Eye (tissue), 1 donor: Measurements from ENCODE around the gene PROK1.

ENCODE experiments used
- DNase-seq: peaks from one replicate; pipeline ENCODE4 v3.0.0-alpha.2; 2015

Gene PROK1

GRCh38 chr1:110490791-110491451 is 40.0 kb downstream of the PROK1 start:
- no peak for DNase-seq

GRCh38 chr1:110492573-110492972 is 41.6 kb downstream of the PROK1 start:
- DNase-seq, result no peak

GRCh38 chr1:110493059-110493699 is 42.2 kb downstream of the PROK1 start:
- no peak for DNase-seq

- no peak for DNase-seq
These were observed 43.1 kb downstream of the PROK1 start for GRCh38 chr1:110494036-110494435.

- DNase-seq, result no peak
These were observed 43.8 kb downstream of the PROK1 start for GRCh38 chr1:110494522-110495406.

GRCh38 chr1:110495926-110496600 is 45.1 kb downstream of the PROK1 start:
- peak; percentile 95 for DNase-seq

- no peak for DNase-seq
These were observed 47.3 kb downstream of the PROK1 start for GRCh38 chr1:110498270-110498669.

GRCh38 chr1:110501488-110502132 is 50.7 kb downstream of the PROK1 start:
- no peak for DNase-seq

- DNase-seq, result no peak
These were observed 51.6 kb downstream of the PROK1 start for GRCh38 chr1:110502402-110503151.

- no peak for DNase-seq
These were observed 52.5 kb downstream of the PROK1 start for GRCh38 chr1:110503471-110503870.

- no peak for DNase-seq
These were observed 53.3 kb downstream of the PROK1 start for GRCh38 chr1:110504226-110504625.

GRCh38 chr1:110505596-110505995 is 54.6 kb downstream of the PROK1 start:
- no peak for DNase-seq

- no peak for DNase-seq
These were observed 55.6 kb downstream of the PROK1 start for GRCh38 chr1:110506541-110506940.
